SKM-1 treated with dmso at 0.1 percent for 144 hours (cell line): Measurements from ENCODE around the gene SCN5A.

ENCODE experiments used
- DNase-seq: peaks from one replicate; lab custom pipeline; 2025; ENCODE audit not compliant: unreplicated experiment; lab: John Stamatoyannopoulos, UW

The SCN5A gene

DNA sequence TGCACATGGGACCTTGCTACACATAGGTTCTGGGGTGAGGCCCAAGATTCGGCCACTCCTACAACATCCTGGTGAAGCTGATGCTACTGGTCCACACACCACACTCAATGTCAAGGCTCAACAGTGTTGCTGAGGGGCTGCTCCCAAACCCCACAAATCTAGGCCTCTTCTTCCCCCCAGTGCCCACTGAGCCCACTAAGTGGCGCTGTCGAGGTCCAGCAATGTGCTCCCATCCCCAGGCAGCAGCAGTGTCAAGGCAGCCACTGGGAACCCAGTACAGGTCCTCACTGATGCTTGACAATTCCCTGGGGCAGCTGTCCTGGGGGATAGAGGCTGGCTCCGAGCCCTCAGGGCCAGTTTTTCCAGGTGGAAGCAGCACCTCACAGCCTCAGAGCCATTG, 21.5 kb downstream of the SCN5A start:
- peak; percentile 22 for DNase-seq

DNA sequence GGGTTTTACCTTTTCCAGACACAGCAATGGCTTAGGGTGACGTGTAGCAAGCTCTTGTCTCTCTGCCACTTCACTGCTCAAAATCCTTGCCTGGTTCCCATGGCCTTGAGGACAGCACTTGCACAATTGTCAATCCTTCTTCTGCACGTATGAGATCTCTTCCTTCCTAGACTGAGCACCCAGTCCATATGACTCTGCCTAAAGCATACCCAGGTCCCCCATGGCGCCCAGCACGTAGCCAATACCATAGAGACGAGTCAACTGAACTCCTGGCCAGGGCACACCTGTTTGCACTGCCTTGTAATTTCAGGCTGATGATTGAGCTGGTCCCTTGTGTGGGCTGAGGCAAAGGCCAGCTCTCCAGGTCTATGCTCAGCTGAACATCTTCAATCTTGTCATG, 23.3 kb downstream of the SCN5A start:
- no peak for DNase-seq

DNA sequence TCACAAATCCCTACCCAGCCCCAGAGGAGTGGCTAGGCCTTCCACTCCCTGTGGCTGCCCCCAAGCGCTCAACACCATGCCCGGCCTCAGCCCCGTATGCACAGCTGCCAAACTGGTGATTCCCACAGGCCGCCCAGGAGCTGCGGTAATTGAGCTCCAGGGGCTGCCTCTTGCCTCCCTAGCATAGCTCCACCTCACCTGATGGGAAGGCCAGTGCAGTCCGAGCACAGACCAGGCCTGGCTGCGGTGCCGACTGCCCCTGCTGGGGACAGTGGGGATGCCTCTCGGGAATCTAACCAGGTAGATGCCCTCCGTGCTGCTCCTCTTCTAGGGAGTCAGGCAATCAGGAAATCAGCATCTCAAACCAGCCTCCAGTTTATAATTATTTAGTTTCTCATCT, 25.9 kb downstream of the SCN5A start:
- no peak for DNase-seq

GRCh38 chr3:38622336-38622735, 27.2 kb downstream of the SCN5A start:
- no peak for DNase-seq

- DNase-seq, result no peak
Observed at GRCh38 chr3:38620236-38620635, 29.3 kb downstream of the SCN5A start.

- DNase-seq, result no peak
Observed at GRCh38 chr3:38618343-38618742, 31.1 kb downstream of the SCN5A start.

DNA sequence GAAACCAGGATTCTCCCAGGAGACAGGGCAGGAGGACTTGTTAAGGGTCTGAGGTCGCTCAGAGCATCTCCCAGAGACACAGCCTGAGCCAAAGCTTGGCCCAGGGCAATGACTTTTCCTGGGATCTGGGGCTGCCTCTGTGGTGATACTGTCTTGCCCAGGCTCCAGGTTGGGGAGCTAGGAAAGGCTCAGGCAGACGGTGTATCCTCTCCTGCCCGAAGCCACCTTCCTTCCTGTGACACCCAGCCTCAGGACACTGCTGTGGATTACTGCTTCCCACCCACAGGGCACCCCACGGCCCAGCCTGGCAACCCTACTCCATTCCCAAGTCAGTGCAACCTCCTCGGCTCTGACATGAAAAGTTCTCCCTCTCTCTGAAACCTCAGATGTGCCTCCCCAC, 31.9 kb downstream of the SCN5A start:
- no peak for DNase-seq

- DNase-seq, result no peak
Observed at GRCh38 chr3:38617137-38617536, 32.4 kb downstream of the SCN5A start.

- no peak for DNase-seq
Observed at GRCh38 chr3:38616658-38617057, 32.8 kb downstream of the SCN5A start.

DNA sequence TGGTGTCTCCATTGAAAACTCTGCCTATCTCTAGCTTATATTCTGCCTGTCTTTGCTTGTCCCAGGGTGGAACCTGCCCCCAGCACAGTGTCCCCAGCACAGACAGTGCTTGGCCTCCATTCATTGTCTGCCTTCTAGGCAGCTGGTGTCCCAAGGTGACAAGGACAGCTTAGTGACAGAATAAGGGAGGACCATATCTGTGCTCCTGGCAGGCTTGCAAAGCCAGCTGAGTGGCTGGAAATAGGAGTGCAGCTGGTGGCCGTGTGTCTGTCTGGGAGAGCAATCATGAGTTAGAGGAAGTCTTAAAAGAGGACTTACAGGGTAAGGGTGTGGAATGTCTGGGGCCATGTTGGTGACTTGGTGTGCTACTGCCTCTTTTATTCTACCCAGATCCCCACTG, 33.4 kb downstream of the SCN5A start:
- no peak for DNase-seq

DNA sequence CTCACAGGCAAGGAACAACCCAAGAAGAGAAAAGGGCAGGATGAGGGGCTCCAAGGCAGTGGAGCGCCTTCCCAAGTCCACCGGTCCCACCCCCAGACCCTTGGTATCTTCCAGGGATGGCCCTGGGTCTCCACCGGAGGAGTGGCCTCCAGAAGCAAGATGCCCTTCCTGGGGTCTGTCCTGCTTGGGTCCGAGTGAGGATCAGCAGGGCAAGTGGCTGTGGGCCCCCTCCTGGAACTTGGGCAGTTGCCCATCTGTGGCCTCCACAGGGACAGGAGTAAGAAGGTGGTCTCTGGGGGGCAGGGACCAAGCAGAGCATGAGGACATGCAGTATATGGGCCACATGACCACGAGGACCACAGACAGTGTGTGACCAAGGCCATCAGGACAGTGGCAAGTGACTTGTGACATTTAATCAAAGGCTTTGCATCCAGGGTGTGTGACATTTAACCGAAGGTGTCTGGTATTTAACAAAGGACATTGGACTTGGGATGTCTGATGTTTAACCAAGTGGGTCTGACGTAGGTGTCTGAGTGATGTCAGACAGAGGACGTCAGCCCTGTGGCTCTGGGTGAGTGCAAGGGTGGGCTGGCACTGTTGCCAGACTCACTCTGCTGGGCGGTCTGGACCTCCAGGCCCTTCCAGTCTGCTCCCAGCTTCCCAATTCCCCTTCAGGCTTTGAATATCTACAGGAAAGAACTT, 34.7 kb downstream of the SCN5A start:
- DNase-seq, result no peak

DNA sequence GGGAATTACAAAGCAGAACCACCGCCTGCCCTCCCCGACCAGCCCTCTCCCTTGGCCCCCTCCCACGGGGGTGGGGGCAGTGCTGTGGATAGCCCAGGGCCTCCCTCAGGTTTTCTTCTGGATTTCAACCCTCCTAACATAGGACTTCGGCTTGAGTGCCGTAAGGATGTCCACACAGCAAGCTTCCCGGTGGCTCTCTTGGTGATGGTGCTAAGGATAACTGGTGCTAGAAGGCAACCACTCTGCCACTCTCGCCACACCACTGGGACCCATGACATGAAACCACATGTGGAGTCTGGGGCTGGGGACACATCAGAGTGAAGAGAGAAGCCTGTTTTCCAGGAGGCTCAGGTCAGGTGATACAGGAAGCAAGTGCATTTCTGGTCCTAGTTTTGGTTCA, 35.4 kb downstream of the SCN5A start:
- no peak for DNase-seq

GRCh38 chr3:38613426-38613825, 36.1 kb downstream of the SCN5A start:
- DNase-seq, result no peak

GRCh38 chr3:38611866-38612265, 37.6 kb downstream of the SCN5A start:
- no peak for DNase-seq

GRCh38 chr3:38610934-38611333, 38.6 kb downstream of the SCN5A start:
- no peak for DNase-seq

DNA sequence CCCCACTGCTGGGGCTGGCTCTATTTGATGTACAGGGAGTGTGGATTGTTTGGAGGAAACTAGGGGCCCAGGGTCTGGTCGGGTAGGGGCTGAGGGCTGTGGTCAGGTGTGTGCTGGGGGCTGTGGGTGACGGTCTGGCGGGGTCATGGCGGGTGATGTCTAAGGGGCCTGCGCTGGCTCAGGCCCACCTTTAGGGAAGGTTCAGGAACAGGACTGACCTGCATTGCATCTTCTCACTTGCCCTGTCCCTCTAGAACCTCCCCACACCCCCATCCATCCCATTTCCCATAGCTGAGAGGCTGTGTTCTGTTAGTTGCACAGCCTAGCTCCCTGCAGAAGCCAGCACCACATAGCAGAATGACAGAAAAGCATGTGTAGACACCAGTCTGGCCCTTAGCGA, 39.1 kb downstream of the SCN5A start:
- DNase-seq, result no peak

GRCh38 chr3:38609386-38610111, 39.9 kb downstream of the SCN5A start:
- DNase-seq, result no peak

DNA sequence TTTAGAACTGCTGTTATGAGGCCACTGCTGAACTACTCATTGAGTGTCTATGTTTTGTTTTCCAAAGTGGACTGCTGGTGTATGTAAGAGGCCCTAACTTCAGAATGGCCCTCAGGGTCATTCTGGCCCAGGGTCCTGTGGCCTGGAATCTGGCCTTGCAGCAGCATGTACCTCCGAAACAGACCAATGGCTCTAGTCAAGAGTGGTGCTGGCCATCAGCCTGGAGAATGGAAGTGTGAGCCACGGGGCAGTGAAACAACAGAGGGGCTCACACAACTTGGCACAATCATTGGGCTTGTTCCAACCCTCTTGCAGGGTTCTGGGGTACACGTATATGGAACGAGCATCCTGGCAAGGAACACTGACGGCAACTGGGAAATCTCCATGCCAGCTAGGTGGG, 40.5 kb downstream of the SCN5A start:
- DNase-seq, result no peak

- DNase-seq, result no peak
Observed at GRCh38 chr3:38608086-38608775, 41.3 kb downstream of the SCN5A start.

DNA sequence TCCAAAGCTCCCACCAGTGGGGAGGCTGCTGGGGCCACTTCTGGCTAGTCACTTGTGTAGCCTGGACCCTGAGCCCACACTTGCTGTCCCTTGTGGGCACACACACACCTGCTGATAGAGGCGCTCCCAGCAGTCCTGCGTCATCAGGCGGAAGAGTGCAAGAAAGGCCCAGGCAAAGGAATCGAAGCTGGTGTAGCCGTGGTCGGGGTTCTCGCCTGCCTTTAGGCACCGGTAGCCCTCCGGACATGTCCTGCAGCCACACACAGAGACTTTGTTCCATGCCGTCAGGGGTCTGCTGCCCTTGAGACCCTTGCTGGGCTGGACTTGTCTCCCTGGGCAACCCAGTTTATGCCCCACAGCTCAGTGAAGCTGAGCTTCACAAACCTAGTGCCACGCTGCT, 42.9 kb downstream of the SCN5A start:
- DNase-seq, result no peak

DNA sequence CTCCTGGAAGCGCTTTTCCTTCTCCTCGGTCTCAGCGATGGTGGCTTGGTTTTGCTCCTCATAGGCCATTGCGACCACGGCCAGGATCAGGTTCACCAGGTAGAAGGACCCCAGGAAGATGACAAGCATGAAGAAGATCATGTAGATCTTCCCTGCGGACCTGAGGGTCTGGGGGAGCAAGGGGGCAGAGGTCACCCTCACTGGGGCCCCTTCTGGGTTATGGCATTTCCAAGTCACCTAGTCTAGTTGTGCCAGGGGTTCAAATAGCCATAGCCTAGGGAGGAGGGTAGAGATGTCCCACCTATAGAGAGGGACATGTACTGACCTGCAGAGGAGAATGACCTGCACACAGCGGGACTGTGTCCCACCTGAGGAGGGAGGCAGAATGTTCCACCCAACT, 43.5 kb downstream of the SCN5A start:
- no peak for DNase-seq

DNA sequence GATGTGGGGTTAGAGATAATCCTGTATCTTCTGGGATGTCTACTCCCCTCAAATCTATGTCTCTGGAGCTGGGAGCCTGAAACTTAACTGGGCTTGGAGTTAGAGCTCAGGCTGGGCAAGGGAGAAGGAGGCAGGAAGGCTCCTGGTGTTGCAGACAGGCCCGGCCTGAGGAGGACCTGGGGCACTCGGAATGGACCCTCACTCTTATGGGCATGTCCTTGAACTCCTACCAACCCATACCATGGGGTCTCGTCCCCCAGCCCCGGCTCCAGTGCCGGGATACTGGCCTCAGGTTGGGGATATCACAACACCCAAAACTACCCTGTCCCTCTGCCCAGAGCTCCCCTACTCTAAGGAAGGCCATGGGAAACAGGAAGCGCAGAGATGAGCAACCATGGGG, 45.2 kb downstream of the SCN5A start:
- DNase-seq, result no peak
